HG03097 (cell line): ENCODE results near the gene DNM3.

Experiments used
- ATAC-seq: cut with Tn5 transposase; IDR thresholded peaks from one replicate; pipeline ENCODE4 v1.9.1; 2021; ENCODE audit not compliant: unreplicated experiment, low FRiP score

The DNM3 gene

GRCh38 chr1:171966426-171967220, 125.3 kb downstream of the DNM3 start:
- no peak for ATAC-seq

GRCh38 chr1:171969226-171969625, 127.9 kb downstream of the DNM3 start:
- ATAC-seq, result no peak

- ATAC-seq, result no peak
These were observed 128.5 kb downstream of the DNM3 start for GRCh38 chr1:171969813-171970212.

- ATAC-seq, result no peak
These were observed 131.5 kb downstream of the DNM3 start for GRCh38 chr1:171972846-171973245.

GRCh38 chr1:171973421-171973820, 132.1 kb downstream of the DNM3 start:
- no peak for ATAC-seq

- no peak for ATAC-seq
These were observed 140.0 kb downstream of the DNM3 start for GRCh38 chr1:171981303-171981702.

- no peak for ATAC-seq
These were observed 142.3 kb downstream of the DNM3 start for GRCh38 chr1:171983584-171983983.

GRCh38 chr1:171984262-171984661, 143.0 kb downstream of the DNM3 start:
- no peak for ATAC-seq

GRCh38 chr1:171984850-171985485, 143.7 kb downstream of the DNM3 start:
- ATAC-seq, result no peak

- ATAC-seq, result no peak
These were observed 144.3 kb downstream of the DNM3 start for GRCh38 chr1:171985639-171986038.

GRCh38 chr1:171988243-171988885, 147.1 kb downstream of the DNM3 start:
- ATAC-seq, result no peak

- ATAC-seq, result no peak
These were observed 149.1 kb downstream of the DNM3 start for GRCh38 chr1:171990371-171990770.

- ATAC-seq, result no peak
These were observed 153.0 kb downstream of the DNM3 start for GRCh38 chr1:171994293-171994692.

GRCh38 chr1:171995573-171995972, 154.3 kb downstream of the DNM3 start:
- no peak for ATAC-seq

- no peak for ATAC-seq
These were observed 156.6 kb downstream of the DNM3 start for GRCh38 chr1:171997936-171998335.

- ATAC-seq, result no peak
These were observed 157.4 kb downstream of the DNM3 start for GRCh38 chr1:171998711-171999110.

- ATAC-seq, result no peak
These were observed 158.5 kb downstream of the DNM3 start for GRCh38 chr1:171999756-172000155.

GRCh38 chr1:172001288-172001687, 160.0 kb downstream of the DNM3 start:
- ATAC-seq, result no peak

- ATAC-seq, result no peak
These were observed 161.5 kb downstream of the DNM3 start for GRCh38 chr1:172002725-172003345.

GRCh38 chr1:172003766-172004530, 162.7 kb downstream of the DNM3 start:
- ATAC-seq, result no peak

- ATAC-seq, result no peak
These were observed 163.4 kb downstream of the DNM3 start for GRCh38 chr1:172004671-172005070.
